ENCODE results near the gene SMIM45.
A peak's percentile ranks its signal among the peaks of the same experiment; 100 is the strongest.

SMIM45 gene

DNA sequence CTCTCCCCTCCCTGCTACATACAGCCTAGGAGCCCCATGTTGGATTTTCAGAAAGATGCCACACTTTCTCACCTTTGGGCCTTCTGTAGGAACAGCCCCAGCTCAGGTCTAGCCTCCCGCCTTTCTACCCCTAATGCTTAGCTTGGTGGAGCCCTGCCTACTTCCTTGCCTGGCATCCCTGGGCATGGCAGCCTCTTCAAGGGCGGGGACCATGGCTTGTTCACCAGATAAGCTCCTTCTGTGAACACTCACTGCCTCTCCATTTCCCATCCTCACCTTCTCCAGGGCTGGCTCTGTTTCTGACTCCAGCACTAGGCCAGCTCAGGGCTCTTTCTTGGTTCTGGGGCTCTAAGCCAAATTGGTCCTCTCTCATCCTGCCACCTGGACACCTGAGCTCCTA is 18.7 kb downstream of the SMIM45 start:
- DNase-seq = no peak

DNA sequence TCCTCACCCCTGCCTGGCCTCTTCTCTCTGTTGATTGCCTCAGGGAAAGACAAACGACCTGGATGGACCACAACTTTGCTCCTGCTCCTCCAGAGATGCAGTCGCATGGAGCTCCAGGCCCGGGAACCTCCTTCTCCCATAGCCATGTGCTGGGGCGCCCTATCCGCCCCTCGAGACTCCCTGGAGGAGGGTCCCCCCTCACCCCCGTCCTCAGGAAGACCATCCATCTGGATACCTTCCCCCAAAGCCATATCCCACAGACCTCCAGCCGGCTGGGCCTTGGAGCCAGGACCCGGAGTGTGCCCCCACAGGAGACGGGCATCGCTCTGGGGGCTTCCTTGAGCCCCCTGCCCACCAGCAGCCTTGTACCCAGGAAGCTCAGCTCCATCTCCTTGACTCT is 19.5 kb downstream of the SMIM45 start:
- no peak for DNase-seq

DNA sequence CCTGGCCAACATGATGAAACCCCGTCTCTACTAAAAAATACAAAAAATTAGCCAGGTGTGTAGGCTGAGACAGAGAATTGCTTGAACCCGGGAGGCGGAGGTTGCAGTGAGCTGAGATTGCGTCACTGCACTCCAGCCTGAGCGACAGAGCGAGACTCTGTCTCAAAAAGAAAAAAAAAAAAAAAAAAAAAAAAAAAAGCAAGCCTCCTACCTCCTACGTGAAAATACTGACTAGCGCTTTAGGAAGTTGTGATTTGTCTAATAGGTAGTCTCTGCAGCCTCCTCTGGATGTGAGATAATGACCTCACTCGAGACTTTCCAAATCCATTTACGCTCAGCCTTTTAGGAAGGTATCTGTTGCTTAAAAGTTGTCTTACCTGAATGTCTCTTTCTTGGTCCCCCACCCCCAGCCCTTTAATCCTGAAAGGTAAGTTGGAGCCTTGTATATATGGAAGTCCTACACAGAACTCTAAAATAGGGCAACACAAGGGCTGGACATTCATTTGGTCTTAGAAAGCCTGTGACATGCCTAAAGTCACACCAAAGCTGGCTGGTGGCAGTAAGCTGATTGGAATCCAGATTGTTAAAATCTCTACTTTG is 22.8 kb downstream of the SMIM45 start:
- no peak for DNase-seq

DNA sequence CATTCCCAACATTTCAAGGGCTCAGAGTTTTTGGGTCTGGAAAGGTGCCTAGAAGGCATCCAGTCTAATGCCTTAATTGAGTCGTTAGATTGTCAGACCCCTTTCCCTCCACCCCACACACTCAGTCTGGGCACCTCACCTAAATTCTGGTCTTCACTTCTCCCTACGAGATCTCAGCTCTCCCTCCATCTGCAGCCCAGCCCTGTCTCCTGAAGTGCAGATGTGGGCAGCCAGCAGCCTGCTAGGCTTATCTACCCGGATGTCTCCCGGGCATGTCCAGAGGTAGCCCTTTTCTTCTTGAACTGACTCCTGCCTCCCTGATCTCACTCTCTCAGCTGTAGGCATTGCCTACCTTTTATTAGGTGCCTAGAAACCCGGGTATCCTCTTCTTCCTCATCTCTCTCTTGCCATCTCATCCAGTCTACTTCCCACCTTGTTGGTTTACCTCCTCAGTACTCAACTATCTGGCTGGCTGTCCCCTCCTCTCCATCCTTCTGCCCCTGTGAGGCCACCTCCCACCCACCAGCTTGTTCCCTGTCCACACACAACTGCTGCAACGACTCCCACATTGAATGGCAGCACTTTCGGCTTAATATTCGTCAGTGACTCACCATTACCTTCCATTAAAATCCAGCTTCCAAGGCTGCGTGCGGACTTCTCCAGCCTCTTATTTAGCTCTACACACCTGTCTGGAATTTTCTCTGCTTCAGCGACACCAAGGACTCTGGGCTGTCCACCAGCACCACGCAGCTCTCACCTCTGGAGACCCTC is 23.5 kb downstream of the SMIM45 start:
- no peak for DNase-seq

DNA sequence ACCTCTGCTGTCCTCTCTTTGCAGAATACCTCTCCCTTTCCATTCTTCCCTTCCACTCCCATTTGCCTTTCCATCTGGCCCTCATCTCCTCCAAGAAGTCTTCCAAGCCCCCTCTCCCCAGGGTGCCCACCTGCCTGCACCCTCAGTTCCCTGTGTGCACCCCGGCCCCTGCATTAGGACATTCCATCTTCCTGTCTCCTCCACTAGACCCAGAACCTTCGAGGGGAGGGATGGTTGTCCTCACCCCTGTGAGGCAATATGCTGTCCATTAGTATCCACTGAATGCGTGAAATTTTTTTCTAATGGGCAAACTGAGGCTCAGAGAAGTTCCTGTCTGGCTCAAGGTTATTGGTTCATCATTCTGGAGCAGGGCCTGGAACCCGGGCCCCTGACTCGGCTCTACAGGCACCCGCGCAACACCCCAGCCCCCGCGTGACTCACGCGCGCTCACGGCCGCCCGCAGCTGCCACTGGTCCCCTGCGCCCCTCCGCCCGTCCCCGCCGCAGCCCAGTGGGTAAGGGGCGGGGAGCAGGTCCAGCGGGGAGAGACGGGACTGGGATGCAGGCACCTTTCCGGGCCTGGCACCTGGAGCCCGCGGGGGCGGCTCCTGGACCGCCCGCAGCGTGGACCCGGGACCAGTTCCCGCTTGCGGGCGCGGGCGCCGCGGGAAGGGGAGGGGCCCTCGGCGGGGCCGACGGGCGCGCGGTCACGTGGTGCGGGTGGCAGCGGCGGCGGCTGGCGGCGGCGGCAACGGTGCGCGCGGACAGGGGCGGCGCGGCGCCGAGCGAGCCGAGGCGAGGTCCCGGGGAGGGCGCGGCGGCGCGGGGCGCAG is 24.3 kb downstream of the SMIM45 start:
- DNase-seq = peak in 10 of 14 donors; percentile 12 to 69 (median 46)

DNA sequence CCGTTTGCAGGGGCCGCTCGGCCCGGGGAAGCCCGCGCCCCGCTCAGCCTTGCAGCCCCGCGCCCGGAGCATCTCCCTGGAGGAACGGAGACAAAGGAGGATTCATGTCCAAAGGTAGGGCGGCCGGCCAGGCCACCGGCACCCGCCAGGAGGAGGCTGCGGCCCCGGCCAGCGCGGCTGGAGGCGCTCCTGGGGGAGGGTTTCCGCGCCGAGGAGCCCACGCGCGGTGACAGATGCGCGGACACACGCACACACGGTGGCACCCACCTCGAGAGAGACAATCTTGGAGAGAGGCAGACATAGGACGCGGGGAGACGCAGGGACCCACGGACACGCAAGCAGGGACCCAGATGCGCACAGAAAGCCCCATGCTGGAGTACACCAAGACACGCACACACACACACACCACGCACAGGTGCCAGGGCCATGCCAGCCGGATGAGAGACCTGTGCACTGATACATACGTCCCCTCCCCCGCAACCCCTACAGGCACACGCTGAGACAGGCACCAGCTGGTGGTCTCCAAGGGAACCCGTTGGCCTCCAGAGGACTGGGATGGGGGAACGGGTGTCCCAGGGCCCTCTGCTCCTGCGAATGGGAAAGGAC is 25.1 kb downstream of the SMIM45 start:
- peak in 2 of 14 donors; percentile 38 to 45 for DNase-seq

DNA sequence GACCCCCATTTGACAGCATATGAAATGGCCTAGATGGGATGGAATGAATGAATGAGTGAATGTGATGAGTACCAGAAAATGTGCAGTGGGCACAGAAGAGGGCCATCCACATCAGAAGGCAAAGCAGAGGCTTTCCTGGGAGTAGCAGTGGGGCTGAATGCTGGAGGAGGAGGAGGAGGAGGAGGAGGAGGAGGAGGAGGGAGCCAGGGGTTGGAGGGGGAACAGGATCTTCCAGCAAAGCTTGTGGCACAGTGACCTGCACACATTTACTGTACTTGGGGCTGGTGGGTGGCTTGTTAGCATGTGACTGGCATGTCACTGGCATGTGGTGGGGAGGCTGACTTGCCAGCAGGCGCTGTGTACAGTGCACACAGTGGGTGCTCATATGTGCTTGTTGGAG is 26.8 kb downstream of the SMIM45 start:
- DNase-seq = no peak

DNA sequence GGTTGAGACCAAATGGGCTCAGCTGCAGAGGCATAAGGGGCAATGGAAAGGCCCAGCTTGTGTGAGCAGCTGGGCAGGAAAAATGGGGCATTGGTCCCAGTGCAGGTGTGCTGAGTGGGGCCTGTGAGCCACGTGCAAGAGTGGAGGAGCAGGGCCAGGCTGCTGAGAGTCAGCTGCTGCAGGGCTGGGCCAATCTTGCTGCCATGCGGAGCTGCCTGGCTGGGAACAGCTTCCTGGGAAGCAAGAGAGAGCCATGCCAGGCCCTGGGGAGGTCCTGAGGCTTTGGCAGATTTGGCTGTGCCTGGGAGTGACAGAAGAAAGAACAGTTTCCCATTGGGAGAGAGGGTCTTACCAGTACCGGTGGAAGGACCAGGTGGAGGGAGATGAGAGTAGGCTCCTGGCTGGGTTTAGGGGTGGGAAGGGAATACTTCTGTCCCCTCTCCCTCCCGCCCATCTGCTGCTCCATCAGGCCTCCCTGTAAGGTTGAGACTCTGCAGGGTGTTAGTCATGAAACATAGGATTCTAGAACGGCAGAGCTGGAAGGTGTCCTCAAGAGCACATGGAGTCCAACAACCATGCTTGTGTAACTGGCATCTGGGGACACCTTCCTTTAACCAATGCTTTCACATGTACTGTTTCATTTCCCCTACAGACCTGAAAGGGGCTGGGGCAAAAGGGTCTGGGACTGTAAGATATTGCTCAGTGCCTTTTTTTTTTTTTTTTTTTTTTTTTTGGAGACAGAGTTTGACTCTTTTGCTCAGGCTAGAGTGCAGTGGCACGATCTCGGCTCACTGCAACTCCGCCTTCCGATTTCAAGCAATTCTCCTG is 27.7 kb downstream of the SMIM45 start:
- peak in 8 of 14 donors; percentile 10 to 72 (median 26) for DNase-seq

DNA sequence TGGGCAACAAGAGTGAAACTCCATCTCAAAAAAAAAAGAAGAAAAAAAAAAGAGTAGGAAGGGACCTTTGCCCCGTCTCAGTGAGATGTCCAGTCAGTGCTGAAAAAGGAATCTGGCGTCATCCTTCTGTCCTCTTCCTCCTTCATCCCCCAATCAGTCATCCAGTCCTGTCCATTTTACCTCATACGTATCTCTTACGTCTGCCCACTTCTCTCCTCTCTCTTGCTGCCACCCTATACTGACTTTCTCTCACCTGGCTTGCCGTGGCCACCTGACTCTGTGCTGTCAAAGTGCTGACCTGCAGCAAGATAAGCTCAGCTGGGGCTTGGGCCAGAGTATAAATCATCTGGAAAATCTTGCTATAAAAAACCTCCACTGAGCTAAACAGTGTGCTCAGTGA is 30.9 kb downstream of the SMIM45 start:
- DNase-seq = no peak

DNA sequence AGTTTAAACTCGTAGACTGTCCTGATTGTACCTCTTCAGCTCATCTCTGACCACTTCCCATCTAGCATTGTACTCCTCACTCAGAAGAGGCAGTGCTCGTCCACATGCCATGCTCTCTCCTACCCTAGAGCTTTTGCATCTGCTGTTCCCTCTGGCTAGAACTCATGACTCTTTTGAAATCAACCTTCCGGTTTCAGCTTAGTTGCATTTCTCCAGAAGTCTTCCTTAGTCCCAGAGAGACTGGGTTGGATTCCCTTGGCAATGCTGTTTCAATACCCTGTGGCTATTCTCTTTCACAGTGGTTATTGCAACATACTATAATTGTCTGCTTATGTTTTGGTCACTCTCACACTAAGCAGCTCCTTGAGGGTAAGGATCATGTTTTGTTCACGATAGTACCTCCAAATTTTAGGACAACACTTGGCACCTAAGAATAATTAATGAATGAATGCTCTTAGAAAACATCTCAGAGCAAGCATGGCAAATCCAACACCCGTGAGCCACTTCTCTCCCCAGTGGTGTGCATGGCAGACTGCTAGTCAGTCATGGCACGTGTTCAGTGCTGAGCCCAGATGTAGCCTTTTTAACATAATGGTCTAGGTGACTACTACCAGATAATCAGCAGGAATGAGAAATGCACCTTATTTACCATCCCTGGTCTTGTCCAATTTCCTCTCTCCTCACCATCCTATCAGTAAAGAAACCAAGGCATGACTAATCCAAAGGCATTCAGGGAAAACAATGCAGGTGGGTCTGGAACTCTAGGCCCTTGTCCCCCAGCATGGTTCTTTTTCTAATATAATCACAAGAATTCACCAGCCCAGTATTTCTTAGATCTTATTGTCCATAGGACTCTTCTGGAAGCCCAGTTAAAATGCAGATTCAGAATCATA is 31.8 kb downstream of the SMIM45 start:
- no peak for DNase-seq

DNA sequence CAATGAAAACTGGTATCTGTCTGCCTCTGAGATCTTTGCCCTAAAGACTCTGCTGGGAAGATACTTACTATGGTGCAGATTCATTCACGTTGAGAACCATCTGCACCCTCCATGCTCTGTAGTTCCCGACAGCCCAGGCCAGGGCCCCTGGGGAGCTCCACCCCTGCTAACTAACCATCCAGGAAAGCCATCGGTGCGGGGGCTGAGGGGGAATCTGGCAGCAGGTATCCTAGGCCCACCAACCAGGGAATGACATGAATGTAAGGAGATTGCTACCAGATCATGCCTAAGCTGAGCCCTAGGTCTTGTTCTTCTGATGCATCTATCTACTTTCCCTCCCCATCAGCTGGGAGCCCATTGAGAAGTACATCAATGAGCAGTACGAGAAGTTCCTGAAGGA is 35.3 kb downstream of the SMIM45 start:
- no peak for DNase-seq

DNA sequence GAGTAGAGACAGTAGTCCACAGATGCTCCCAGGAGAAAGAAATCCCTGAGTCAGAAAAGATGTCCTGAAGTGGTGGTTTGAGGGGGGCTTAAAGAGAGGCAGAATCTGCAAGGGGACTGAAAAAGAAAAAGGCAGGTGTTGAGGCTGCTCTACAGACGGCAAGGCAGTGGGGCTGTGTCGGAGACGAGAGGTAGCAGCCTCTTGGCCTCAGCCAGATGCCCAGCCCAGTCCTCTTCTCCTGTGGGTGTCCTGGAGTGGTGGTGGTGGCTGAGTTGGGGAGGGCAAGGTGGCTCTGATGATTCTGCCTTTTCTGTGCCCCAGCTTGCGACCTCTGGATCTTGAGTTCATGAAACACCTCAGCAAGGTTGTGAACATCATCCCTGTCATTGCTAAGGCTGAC is 37.3 kb downstream of the SMIM45 start:
- no peak for DNase-seq

DNA sequence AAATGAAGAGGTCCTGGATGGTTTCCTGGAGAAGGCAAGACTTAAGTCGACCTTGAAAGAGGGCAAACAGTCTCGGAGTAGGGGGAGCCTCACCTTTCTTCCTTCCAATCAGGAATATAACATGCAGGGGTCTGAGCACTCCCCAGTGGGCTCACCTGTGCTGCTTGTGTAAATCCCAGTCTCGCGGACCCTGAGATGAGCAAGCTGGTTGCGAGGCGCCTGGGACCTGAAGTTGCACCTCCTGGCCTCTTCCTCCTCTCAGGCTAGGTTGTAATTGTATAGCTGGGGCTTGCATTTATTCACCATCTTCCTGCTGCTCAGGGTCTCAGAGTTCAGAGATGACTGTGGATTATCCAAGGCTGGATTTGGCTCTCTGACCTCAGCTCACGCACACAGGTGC is 39.2 kb downstream of the SMIM45 start:
- no peak for DNase-seq

DNA sequence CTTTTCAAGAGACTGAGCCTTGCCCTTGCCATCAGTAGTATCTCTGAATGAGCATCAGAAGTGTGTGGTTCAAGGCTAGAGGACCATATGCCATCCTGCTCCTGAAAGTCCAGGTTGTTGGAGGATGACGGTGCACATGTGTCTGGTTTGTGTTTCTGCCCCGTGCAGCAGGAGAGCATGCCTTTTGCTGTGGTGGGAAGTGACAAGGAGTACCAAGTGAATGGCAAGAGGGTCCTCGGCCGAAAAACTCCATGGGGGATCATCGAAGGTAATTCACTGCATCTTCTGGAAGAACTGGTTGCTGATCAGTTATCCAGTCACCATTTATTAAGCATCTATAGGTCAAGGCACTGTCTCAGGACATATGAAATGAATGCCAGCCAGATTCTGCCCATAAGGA is 40.5 kb downstream of the SMIM45 start:
- DNase-seq = no peak

DNA sequence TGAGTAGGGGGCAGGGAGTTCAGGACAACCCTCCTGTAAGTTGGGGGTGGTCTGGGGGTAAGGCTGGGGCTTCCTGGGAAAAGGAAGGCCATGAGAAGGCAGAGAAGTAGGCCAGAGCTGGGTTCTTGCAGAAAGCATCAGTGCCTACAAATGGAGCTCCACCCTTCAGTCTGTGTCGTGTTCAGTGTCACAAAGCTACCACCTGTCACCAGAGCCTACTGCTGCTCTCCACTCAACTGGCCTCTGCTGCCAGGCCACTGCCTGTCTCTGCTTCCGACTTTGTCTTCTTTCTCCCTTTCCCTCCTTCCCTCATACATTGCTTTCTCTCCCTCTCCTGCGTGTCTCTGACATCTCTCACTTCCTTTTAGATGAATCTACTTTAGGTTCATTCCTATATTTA is 43.3 kb downstream of the SMIM45 start:
- DNase-seq = no peak

DNA sequence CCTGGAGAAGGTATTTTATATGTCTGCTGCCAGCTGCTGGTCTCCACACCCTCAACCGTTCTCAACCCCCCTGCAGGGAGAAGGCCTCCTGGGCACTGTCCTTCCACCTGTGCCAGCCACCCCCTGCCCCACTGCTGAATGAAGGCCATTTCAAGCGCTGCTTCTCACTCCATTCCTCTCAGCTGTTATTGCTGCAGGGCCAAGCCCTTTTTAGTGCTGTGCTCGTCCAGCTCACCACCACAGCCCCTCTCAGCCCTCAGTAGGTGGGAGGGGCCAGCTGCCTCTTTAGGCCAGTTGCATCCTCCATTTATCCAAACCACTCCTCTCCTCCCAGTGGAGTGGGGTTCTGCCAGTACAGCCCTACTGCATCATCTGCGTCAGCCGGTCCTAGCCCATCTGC is 44.9 kb downstream of the SMIM45 start:
- no peak for DNase-seq

DNA sequence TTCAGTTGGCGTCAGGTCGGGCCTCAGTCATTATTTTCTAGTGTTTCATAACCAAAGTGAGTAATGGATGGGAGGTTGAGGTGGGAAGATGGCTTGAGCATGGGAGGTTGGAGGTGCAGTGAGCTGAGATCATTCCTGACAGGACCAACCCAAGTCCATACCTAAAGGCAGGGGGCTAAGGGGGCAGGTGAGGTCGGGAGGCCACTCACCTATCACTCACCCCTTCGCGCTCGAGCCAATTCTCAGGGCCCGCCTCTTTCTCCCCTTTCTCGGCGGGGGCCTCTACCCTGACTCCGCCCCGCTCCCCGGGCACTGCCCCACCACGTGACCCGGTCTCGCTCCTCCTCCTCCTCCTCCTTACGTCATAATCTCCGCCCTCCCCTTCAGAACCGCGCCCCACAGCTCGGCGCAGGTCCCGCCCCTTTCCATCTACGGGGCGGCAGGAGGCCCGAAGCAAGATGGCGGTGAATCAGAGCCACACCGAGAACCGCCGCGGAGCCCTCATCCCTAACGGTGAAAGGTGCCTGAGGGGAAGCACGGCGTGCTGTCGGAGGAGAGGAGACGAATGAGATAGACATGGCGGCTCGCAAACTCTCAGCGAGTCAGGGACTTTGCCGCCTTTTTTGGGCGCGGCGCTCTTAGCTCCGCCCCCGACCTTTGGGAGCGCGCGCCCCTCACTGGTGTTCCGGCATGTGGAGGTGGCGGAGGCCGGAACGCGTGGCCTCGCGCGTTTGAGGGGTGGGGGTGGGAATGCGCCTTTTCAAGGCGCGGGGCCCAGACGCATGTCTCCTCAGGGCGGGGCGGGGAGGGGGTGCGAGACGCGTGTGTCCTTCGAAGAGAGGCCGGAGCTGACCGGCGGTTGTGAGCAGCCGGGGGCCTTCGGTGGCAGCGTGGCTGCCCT is 46.7 kb downstream of the SMIM45 start, which contains the start of gene WBP2NL:
TSS of gene WBP2NL (plus strand) at position 428 of the 901 bp plus-strand sequence. CDS start at position 459, 31 bp downstream.
- DNase-seq = peak in 12 of 14 donors; percentile 34 to 87 (median 71)

DNA sequence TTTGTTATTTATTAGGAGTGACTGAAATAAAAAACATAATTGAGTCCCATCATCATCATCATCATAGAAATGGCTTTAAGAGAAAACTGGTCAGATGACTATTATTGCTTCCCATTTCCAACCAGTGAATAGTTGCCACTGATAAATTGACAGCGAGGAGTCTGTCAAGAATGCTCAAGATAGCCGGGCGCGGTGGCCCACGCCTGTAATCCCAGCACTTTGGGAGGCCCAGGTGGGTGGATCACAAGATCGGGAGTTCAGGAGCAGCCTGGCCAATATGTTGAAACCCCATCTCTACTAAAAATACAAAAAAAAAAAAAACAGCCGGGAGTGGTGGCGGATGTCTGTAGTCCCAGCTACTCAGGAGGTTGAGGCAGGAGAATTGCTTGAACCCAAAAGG is 48.5 kb downstream of the SMIM45 start:
- no peak for DNase-seq

DNA sequence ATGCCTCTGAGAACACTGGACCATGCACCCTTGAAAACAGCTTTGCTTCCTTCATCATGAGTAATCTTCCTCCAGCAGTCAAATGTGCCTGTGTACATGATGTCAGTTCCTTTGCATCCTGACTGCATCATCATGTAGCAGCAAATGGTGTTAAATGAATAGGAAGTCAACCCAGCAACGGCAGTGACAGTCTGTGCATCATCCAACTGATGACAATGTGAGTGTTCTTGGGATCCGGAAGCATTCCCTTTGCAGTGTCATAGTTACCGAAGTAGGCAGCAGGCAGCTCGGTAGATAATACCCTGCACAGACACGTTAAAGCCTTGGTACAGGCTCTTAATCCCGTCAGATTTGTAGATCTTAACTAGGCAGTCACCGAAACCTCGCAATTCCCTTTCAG is 49.2 kb downstream of the SMIM45 start:
- DNase-seq = no peak

DNA sequence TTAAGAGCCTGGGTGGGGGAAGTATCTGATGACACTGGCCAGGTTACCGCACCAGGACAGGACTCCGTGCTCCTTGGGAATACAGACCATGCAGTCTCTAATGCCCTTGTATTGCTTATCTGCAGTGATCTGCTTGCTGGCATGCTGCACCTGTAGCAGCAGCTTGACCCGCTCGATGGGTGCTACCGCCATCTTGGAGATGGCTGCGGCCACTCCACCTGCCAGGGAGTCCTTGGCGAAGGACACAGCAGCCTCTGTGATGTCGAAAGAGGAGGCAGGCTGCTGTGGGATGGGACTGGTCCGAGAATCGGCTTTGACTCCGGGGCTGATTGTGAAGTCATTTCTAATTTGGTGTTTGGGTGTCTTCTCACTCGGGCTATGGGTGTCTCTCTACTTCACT is 49.8 kb downstream of the SMIM45 start:
- no peak for DNase-seq

Measured in C1 segment of cervical spinal cord (tissue), 14 donors.